D721Med (cell line): ENCODE measurements around the gene CHRNA1.

Experiments used
- DNase-seq: peaks from one replicate; pipeline ENCODE4 v3.0.0; 2011; ENCODE audit warnings: low spot score; ENCODE audit not compliant: insufficient read length
- FAIRE-seq: peaks from 2 replicates; lab custom pipeline; 2011; peaks lifted over from hg19 to GRCh38; lab: Jason Lieb, UNC
- CTCF ChIP-seq: IDR thresholded peaks from 2 replicates; pipeline ENCODE4 v1.5.1; 2012; ENCODE audit warnings: mild to moderate bottlenecking, control low read depth; ENCODE audit not compliant: insufficient read depth; ENCODE audit errors: missing control alignments

Gene CHRNA1

GRCh38 chr2:174798801-174799200 lies 34.5 kb upstream of the CHRNA1 start:
- FAIRE-seq, result no peak
- no peak for TF ChIP-seq CTCF
- DNase-seq, result no peak

DNA sequence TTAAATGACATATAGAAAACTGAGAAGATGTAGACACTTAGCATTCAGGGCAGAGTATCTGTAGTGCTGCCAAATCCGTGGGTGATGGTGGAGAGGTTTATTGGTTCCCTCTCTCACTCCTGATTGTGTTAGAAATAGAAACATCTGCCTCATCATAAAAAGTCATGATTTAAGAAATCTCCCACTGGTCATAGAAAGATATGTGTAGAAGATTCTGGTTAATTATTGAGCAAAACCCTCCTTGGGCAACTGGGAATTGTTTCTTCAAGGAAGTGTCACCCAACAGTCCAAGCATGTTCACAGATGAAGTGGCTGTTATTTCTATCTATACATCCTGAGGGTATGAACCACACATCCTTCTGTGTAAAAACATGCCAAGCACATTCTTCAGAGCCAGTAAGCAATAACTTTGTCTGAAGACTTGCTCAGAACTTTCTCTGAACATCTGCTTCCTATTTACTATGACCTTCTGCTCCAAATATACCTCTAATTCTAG lies 33.6 kb upstream of the CHRNA1 start:
- DNase-seq (no peak), FAIRE-seq (no peak)

GRCh38 chr2:174796319-174796771 lies 32.1 kb upstream of the CHRNA1 start:
- no peak for TF ChIP-seq CTCF
- DNase-seq (no peak), FAIRE-seq (no peak)

More for the DNA sequence above, 33.6 kb upstream of the CHRNA1 start:
- TF ChIP-seq CTCF, result no peak

DNA sequence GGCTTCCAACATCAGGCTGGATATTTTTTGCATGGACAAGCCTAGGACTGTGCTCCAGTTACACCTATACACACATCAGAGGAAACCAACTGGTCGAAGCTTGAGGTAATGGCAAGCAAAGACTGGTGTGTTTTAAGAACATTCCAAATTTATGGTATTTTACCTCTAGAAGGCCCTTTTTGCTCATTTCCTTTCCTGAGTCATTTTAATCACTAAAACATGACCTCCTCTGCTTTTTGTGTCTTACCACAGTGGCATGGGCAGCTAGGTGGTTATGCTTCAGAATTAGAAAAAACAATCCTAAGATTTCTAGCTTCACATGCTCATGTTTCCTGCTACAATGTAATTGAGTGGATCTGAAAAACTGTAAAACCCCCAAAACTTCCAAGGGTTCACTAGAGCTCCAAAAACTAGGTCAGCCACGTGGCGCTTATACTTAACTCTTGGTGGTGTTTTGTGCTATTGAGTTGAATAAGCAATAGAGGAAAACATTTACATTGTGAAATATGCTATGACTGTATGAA lies 30.6 kb upstream of the CHRNA1 start:
- no peak for TF ChIP-seq CTCF
- DNase-seq (no peak), FAIRE-seq (no peak)

DNA sequence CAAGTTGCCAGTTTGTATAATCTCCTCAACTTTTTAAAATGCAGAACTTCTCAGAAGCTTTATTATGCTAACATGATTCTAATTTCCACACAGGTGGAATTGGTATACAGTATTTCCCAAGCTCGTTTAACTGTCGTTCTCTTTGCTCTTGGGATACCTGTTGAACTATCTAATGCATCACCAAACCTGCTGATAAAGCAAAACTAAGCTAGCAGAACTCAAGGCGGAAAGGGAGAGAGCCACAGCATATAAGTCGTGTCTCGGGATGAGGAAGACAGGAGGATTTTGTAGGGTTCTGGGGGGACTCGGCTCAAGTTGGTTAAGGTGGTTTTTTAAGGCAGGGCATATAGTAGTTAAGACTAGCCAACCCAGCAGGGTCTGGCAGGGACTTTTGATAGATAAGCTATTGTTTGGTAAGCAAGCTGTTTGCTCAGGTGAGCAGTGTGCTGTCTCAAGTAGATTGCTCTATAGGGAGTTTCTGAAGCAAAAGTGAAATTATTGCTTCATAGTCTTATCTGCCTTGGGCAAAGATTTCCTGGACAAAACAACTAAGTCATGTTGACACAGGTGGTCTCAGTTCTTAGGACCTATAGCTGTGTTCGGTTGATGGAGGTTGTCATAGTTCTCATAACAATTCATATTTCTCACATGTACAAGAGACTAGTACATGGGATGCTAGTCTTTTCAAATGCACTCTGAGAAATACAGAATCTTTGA lies 28.2 kb upstream of the CHRNA1 start:
- TF ChIP-seq CTCF, result no peak
- FAIRE-seq (no peak), DNase-seq (no peak)

DNA sequence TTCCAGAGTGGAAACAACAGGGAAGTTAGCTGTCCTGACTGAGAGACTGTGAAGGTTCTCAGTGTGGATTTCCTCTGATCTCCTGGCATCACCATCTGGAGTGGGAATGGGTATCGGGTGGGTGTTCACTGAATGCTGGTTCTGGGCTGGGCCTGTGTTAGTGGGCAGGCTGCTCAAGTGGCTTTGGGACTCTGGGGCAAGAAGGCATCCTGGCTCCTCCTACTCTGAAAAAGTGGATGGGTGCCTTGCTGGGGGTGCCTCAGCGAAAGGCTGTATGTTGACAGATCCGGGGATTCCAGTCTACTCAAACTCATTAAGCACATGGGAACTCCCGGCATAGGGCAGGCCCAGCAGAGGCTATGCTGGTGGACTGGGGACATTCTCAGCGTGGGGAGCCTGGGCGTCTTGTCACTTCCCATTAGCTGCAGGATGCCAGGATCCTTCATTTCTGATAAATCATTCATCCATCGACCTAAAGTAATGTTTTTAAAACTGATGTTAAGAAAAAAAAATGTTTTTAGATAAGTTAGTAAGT lies 27.5 kb upstream of the CHRNA1 start:
- DNase-seq (no peak), FAIRE-seq (no peak)
- TF ChIP-seq CTCF, result no peak

DNA sequence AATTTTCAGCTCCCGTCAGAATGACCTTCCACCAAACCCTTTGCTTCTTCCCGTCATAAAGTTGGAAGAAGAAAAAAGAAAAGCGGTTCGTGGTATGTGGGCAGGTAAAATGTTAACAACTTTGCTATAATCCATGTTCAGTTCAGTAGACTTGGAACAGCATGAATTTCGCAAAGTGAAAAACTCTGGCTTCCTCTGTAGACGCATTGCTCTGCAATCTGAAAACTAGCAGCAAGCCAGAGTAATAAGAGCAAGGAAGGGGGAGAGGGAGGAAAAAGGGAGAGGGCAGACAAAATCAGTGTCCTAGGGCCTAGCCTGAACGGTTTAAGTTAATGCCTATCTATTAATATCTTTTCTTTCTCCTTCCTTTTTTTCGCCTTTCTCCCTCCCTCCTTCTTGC lies 26.7 kb upstream of the CHRNA1 start:
- no peak for TF ChIP-seq CTCF
- DNase-seq, result no peak
- FAIRE-seq, result no peak
